Myocyte (in vitro differentiated cells): ENCODE measurements around the gene GMDS. TPM values are rescaled to one million over a fixed set of nuclear protein-coding genes. Genes with fewer than 3 reads are reported as not detected.

Source experiments
- DNase-seq: peaks from one replicate; pipeline ENCODE4 v3.0.0-alpha.2; 2012; ENCODE audit warnings: low read depth
- total RNA-seq: library from RNA; depleted of rRNA; stranded (reverse); fragments of >200 nt; gene quantifications from 2 replicates; pipeline ENCODE4 v1.2.3, GENCODE V29; 2014

GMDS gene
- total RNA-seq, 1 donor from 2014 or later = 9.3 TPM

DNA sequence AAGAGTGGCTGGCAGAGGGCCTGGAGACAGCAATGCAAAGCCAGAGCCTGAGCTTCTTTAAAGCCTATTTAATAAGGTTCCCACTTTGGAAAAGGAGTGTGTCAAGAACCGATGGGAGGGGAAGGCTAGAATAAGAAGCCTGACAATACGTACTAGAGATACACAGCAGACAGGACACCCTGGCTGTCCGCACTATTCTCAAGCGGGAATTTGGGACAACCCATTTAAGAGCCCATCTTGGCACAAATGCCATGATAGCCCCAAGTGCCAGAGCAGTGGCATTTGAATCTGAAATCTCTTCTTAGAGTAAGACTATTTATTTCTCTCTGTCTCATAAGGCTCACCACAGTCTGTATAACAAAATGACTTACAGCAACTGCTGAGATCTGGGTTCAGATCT lies 3.1 kb downstream of the GMDS start:
- no peak for DNase-seq

DNA sequence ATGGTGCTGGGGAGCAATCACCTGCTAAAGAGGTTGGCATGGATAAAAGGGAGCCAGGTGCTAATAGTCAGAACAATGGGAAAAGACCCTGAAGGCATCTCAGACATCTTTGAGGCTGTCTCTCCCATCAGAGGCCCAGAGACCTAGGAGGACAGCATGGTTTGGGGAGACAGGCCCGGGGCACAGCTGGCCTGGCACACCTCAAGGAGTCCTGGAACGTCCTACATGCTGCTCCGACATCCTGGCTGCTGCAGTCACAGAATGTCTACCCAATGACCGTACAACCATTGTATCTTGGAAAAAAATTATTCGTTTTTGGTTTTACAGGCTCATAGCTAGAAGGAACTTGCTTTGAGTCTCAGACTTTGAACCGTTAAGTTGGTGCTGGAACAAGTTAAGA lies 4.4 kb downstream of the GMDS start:
- DNase-seq = no peak

DNA sequence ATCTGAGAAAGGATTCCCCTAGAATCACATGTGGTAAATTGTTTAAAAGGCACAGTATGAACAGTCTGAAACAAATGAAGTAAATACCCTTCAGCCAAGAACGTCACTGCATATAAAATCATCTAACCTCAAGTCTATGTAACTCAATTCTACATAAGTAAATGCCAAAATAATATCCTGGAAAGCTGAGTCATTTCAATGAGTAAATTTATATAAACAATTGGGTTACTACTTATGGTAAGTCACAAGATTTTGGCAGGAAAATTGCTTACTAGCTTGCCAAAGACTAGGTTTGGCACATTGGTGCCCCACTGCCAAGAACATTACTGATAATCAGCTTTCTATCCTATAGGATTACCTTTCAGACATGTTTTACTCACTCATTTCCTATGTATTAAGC lies 8.4 kb downstream of the GMDS start:
- DNase-seq = no peak

DNA sequence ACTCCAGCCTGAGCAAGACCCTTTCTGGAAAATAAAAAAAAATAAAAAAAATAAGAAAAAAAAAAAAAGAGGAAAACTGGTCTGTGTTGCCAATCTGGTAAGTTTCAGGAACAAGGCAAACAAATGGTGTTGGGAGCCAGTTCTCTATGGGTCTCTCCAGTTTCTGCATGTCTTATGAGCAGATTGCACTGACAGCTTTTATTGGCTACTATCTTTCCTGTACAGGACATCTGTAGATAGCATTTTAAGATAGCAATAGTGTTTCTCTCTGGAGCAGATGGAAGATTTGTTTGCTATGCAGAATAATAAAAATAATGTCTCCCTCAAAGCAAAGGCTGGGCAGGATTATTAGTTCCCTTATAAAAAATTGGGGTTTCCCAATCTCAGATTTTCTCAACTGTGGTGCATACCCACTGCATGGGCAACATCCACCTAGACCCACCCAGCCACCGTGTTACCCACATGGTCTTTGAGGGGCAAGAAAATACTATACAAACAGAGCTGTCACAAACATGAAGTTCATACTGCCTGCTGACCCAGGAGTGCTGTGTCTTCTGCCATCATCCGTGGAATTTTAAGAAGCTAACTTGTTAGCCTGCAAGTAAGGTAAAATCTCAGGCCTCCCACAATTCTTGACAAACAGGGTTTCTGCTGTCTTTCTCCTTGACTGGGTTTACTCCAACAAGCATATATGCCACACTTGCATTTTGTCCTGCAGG lies 9.5 kb downstream of the GMDS start:
- DNase-seq = no peak

DNA sequence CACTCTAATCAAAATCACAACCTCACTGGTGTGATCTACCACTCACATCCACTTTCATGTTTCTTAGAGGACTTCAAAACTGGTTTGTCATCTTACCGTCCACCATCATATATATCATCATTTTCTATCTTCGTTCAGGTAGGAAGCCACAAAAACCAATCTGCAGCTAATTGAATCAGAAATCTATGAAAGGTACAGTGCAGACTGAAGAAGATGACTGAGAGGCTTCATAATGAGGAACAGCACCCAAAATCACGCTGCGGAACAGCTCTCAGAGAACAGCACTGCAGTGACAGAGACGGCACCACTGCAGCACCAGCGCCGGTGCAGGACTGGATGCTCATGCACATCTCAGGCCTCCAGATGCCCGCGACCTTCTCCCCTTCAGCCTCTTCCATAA lies 13.0 kb downstream of the GMDS start:
- DNase-seq = no peak

DNA sequence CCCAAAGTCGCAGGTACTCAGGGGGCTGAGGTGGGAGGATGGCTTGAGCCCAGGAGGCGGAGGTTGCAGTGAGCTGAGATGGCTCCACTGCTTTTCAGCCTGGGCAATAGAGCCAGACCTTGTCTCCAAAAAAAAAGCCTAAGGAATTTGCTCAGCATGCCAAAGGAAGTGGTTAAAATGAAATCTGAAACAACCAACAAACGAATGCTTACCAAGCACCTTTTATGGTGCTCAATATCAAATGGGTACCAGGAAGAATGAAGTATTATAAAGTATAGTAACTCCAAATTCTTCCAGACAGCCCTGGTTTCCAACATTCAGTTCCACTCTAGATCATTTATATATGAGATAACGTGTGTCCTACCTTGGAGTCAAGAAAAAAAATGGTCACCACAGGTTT lies 14.0 kb downstream of the GMDS start:
- peak; percentile 49 for DNase-seq

DNA sequence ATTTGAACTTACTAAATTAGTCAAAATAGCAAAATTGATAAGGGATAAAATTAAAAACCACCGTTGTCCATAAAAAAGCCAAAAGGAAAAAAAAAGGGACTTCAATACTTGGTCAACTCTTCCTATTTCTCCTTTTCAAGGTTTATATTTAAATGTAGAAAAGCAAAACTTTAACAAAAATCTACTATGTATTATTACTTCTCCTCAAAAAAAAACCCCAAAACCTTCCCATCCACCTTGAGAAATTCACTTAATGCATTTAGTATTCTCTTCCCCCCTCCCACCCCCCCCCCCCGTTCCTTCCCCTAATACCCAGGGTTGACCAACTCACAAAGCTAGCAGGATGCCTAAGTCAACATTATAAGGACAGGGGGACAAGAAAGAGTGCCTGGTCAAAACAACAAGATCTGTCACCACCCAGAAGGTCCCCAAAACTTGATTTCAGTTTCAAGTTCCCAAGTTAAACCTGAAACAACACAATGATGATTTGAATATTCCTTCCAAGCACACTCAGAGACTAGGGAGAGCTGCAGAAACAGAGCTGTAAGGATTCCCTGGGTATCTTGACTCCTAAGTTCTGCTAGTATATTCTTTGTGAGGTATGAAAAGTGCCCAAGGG lies 14.6 kb downstream of the GMDS start:
- DNase-seq = no peak

DNA sequence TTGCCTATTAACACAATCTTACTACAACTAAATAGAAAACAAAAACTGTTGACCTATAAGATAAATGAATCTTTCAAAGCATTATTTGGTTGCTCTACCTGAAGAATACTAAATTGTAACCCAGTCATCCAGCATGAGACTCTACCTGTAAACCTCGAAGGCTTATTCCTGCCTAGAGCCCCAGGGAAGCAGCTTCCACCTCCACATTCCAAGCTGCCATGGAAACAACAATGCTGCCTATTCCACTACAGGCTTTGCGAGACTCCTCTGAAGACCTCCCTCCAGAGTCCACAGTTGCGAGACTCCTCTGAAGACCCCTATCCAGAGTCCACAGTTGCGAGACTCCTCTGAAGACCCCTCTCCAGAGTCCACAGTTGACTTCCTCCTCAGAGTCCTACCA lies 15.7 kb downstream of the GMDS start:
- no peak for DNase-seq

DNA sequence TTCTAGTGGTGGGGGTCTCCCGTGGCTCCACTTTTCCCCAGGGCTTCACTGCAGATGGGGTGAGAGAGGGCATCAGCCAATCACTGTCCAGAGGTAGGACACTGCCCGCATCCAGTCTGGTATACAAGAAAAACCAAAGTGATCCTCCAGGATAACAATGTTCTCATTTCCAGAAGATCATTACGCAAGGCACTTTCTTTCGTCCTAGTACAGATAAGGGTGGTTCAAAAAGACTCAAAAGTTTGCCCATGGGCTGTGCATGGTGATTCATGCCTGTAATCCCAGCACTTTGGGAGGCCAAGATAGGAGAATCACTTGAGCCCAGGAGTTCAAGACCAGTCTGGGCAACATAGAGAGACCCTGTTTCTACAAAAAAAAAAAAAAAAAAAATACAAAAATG lies 16.4 kb downstream of the GMDS start:
- no peak for DNase-seq

DNA sequence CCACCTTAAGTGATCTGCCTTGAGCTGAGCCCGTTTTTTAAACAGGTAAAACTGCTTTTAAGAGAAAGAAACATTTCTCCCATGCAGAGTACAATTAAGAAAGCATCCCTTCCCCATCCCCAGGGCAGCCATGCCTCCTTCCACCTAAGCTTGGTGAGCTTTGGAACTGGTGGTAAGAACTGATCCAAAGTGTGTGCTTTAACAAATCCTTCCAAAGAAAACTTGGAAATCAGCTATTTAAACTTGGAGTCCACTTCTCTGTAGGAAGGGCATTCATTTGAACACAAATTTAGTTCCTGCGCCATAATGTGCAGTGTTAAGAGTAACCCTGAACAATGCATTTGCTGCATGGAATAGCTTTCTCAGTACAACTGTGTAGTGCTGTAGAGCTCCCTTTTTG lies 17.0 kb downstream of the GMDS start:
- no peak for DNase-seq

DNA sequence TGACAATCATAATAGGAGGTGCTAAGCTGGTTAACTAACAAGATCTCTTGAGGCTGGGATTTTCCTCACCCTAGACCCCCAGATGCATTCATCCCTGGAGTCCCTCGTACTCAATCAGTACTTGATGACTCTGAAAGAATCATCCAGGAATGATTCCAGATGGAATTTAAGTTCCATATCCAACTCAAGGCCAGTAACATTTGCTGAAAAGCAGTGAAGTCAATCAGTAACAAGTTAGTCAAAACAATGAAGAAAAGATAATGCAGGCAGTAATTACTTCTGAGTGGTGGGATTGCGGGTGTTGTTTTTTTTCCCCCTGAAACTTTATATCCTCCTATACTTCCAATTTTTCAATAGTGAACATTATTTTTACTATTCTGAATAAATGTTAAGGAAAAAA lies 18.6 kb downstream of the GMDS start:
- no peak for DNase-seq

DNA sequence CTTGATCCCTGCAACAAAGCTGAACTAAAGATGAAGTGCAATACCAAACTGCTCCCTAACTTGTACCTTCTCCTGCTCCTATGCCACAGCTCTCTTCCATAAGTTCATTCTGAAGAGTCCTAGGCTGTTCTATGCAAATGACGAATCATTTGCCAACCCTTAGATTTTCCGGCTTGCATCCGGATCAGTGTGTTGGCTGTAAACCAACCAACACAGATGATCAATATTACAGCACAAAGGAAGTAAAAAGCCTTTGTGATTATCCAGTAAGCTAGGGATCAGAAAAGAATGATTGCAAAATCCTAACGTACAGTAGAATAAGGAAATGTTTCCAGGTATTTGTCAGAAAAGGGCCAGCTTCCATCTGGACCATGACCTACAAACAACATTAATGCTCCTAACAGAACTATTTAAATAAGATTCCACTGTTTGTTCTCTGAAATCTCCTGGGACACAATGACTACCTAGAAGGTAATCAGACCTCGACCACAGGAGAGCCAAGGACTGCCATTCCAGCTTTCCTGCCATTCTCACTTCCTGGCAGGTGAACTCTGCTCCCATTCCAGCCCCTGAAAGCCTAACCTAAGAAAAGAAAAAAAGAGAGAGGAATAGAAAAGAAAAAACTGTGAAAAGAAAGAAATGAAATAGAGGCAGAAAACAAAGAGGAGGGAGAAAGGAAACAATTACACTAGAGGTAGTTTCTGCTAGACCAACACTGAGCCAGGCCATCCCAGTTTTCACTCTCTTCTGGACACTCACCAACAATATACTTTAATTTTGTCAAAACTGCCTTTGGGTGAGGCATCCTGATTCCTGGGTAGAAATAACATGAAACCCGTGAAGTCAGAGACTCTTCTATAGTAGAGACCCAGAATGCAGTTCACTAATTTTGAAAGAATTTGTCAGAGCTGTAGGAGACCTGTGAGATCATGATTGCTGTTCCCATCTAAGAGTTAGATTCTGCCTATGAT lies 19.7 kb downstream of the GMDS start:
- DNase-seq = no peak

DNA sequence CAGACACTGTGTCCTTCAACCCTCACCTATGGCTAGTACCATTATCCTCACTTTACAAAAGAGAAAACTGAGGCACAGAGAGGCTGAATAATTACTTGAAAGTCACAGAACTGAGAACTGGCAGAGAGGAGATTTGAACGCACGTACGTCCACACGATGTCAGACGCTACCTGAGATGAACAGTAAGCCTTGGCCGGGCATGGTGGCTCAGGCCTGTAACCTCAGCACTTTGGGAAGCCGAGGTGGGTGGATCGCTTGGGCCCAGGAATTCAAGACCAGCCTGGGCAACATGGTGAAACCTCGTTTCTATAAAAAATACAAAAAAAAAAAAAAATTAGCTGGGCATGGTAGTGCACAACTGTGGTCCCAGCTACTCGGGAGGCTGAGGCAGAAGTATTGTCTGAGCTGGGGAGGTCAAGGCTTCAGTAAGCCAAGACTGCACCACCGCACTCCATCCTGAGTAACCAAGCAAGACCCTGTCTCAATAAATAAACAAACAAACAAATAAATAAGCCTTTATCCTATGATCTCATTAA lies 20.5 kb downstream of the GMDS start:
- no peak for DNase-seq

DNA sequence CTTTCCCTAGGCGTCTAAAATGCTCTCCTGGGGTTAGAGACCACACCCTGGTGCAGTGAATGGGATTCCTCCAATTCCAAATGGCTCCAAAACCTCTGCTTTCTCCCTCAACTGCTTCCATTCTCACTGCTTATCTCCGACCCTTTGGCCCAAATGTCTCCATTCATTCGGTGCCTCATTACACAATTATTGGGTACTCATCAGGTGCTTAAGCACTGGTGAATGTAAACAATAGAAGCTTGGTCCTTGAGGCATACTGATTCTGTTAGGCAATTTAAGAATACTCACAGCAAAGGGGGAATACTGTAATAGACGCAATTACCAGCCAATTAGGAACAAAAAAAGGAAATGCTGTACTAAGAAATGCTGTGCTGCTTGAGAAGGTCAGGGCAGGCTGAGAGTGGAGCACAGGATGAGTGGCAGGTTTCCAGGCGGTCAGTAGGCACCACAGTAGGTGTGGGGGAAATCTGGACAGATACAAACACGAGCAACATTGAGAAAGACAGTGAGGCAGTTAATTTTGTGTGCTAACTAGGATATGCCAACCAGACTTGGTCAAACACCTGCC lies 23.0 kb downstream of the GMDS start:
- peak; percentile 17 for DNase-seq

DNA sequence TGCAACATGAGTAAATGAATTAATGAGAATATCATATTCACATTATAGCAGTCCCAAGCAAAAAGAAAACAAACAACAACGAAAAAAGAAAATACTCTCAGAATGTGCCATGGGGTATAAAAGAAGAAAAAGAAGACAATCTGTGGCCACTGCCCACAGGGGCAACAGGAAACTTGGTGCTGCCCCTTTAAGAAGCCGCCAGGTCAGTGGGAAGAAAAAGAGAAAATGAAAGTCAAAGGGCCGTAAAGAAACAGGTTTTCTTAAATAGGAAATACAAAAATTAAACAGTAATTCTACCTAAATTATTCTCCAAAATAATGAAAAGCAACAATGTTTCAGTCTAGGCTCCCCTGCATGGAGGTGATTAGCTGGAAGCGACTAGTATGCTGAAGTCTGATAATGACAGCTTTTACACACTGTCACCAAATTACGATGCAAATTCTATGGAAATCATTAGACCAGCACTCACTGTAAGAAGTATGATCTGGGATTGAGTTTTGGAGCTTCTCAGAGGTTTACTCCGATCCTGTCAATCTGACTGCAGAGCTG lies 23.6 kb downstream of the GMDS start:
- DNase-seq = peak; percentile 9

DNA sequence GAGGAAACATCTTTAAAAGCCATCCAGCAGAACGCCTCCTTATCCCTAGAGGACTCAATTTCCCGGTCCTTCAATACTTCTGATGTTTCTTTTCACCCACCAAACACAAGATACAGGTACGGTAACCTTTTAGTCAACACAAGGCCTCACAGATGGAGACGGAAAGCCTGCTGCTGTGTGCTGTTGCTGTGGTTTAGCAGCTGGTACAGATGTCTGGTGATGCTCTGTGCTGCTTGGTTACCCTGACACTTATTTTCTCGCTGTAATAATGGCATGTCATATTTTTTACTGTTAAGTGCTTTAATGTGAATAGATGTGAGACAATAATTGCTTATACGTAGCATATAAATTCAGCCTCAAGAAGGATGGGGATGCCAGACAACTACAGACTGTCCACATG lies 25.3 kb downstream of the GMDS start:
- DNase-seq = no peak

DNA sequence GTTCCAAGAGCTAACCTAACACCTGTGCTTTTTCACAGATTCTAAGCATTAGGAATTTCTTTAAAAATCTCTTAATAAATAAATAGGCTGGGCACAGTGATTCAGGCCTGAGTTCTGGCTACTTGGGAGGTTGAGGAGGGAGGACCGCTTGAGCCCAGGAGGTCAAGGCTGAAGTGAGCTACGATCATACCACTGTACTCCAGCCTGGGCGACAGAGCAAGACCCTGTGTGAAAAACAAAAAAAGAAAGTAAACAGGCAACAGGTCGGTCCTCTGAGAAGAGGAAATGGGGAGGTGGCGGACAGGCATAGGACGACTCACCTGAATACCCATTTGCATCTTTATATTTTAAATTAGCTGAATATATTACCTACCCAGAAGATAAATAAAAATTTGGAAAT lies 26.5 kb downstream of the GMDS start:
- no peak for DNase-seq

DNA sequence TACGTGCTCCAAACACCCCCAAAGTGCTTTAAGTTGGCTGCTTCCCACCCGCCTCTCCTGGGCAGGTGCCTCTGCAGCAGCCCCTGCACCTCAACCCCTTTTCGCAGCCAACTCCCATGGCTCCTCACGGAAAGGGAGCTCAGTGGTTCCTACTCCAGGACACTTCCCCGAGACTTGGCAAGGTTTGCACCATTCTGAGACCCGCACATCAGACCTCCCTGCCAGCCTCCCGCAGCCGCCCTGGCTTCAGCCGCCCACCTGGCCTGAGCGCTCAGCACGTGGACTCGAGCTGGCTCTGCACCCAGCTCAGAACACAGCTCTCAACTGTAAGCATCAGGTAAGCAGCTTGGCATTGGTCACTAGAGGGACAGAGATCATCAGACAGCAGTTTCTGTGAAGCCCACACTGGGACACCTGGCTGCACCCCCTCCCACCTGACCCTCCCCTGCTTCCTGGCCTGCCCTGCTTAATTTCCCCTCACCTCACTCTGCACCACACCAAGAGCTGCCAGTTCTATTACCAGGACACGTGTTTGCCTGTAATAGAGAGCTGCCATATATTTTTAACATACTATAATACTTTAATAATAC lies 28.5 kb downstream of the GMDS start:
- DNase-seq = no peak

DNA sequence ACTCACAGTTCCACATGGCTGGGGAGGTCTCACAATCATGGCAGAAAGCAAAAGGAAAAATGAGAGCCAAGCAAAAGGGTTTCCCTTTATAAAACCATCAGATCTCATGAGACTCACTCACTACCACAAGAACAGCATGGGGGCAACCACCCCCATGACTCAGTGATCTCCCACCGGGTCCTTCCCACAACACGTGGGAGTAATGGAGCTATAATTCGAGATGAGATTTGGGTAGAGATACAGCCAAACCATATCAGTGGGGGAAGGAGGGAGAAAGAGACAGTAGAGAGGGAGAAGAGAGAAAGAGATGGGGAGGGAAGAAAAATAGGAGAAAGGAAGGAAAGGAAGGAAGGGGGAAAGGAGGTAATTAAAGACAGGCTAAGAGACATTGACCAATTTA lies 30.1 kb downstream of the GMDS start:
- peak; percentile 7 for DNase-seq

DNA sequence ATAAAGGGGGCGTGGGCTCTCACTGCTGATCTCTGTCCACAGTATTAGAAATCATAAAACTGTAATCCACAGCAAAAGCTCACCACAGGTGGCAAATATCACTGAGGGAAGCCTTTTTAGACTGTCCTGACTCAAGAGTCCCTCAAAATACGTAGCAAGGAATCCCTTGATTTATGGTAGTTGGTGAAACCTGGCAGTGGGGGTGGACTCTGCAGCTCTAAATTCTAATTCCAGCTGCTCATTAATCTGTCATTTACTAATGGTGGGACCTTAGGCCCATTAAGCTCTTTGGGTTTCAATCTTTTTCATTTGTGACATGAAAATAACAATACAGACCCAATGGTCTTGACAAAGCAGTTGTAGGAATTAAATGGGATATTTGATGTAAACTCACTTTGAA lies 32.3 kb downstream of the GMDS start:
- no peak for DNase-seq
